GM11168 (cell line): Measurements from ENCODE around the gene NLRP7.

Source experiments
- in situ Hi-C: fragments of 300-500 bp; cut with MboI; formaldehyde crosslinking; loops from one replicate; pipeline ENCODE4 v1.12.0; 2022; ENCODE audit warnings: low sequenced_read_pairs; ENCODE audit not compliant: unreplicated experiment

The NLRP7 gene

DNA sequence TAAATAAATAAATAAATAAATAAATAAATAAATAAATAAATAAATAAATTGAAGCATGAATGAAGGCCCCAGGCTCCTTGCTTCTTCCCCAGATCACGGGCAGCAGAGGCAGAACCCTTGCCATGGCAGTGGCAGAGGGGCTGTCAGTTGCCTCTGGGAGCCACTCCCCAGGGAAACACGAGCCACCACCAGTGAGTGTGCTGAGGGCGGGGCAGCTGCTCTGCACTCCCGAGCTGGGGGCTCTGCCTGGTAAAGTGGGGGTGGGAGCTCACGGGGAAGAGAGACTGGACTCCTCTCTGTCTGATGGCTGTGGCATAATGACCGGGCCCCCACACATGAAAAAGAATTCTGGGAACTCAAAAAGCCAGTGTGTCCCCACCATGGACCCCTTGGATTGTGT, 65.4 kb downstream of the NLRP7 start:
- in situ Hi-C loops, result no loop called here

DNA sequence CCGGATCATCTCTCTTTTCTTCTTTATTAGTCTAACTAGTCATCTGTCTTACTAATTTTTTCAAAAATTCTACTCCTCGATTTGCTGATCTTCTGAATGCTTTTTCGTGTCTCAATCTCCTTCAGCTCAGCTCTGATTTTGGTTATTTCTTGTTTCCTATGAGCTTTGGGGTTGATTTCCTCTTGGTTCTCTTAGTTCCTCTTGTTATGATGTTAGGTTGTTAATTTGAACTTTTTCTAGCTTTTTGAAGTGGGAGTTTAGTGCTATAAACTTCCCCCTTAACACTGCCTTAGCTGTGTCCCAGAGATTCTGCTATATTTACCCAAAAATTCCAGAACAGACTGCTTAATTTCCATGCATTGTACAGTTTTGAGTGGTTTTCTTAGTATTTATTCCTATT, 69.9 kb downstream of the NLRP7 start:
- in situ Hi-C loops, result no loop called here

DNA sequence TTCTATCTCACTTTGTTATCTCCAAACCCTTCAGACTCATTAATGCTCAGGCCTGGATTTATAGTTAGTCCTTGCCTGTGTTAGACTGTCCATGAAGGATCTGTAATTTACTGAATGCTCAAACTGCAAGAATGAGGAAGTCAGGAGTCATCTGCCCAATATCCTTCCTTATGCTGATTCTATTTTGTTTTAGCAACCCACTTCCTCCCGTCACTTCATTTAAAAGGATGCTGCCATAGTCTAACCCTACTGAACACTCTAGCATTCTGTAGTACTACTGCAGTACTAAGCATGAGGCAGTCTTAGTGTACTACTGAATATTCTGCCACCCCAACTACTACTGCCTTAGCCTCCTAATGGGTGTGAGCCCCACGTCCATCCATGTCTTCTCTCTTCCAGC, 71.8 kb downstream of the NLRP7 start:
- in situ Hi-C loops, result no loop called here

DNA sequence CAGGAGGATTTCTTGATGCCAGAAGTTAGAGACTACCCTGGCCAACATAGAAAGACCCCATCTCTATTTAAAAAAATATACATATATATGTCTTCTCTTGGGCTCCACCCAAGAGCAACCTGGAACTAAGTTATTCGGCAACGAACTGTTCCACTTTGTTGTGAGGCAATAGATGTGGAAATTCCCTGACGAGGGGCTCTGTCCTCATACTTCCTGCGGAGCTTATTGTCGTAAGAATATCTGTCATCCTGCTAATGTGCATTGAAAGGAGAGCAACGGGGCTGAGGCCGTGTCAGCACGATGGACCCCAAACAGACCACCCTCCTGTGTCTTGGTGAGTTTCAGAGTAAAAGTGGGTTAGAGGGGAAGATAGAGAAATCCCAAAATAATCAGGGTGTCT, 73.3 kb downstream of the NLRP7 start, which contains the start of gene FCAR:
Gene FCAR (plus strand): TSS at position 246 of the 400 bp plus-strand sequence. CDS start 55 bp downstream, at position 301.
- in situ Hi-C loops, result no loop called here
